Endothelial cell of umbilical vein (primary cell): Measurements from ENCODE around the gene JDP2.

Experiments
- EZH2 ChIP-seq: IDR thresholded peaks from 2 replicates; pipeline ENCODE4 v1.6.1; 2012; ENCODE audit warnings: borderline replicate concordance, low read depth, mild to moderate bottlenecking, moderate library complexity, low read length, inconsistent platforms; ENCODE audit not compliant: severe bottlenecking
- POLR2A ChIP-seq: IDR thresholded peaks from 2 replicates; pipeline ENCODE4 v1.6.1; 2012; ENCODE audit warnings: low read depth, mild to moderate bottlenecking, control low read depth, low read length
- POLR2AphosphoS5 ChIP-seq: IDR thresholded peaks from 2 replicates; pipeline ENCODE4 v1.6.1; 2012; ENCODE audit warnings: low read depth, mild to moderate bottlenecking, control low read depth, low read length, moderate library complexity; ENCODE audit not compliant: insufficient read depth
- TF ChIP-seq, protein P1 (sequence below), 2 donors: IDR thresholded peaks; 1 replicate in 1 of 2; 2 replicates in 1 of 2; pipeline ENCODE4 v1.5.1; 2011; ENCODE audit warnings: low read length in 2 of 2, mild to moderate bottlenecking in 2 of 2, moderate library complexity in 2 of 2, control low read depth in 1 of 2, inconsistent platforms in 1 of 2, low read depth in 1 of 2; ENCODE audit not compliant: insufficient read depth in 1 of 2; ENCODE audit errors: extremely low read depth in 1 of 2
- TF ChIP-seq, protein P2 (sequence below): IDR thresholded peaks from 2 replicates; pipeline ENCODE4 v1.6.1; 2011; ENCODE audit not compliant: insufficient read depth, insufficient read length

DNA sequence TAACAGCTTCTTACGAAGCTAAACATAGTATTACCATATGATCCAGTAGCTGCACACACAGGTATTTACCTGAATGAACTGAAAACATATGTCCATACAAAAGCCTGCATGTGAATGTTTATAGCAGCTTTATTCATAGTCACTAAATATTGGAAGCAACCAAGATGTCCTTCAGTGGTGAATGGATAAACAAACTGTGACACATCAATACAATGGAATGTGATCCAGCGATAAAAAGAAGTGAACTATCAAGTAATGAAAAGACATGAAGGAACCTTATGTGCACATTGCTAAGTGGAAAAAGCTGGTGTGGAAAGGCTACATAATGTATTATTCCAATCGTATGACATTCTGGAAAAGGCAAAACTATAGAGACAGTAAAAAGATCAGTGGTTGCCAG, 38.1 kb upstream of the JDP2 start:
- TF ChIP-seq POLR2AphosphoS5 (no peak), EZH2 (no peak), POLR2A (no peak)
- TF ChIP-seq, protein P1, sequence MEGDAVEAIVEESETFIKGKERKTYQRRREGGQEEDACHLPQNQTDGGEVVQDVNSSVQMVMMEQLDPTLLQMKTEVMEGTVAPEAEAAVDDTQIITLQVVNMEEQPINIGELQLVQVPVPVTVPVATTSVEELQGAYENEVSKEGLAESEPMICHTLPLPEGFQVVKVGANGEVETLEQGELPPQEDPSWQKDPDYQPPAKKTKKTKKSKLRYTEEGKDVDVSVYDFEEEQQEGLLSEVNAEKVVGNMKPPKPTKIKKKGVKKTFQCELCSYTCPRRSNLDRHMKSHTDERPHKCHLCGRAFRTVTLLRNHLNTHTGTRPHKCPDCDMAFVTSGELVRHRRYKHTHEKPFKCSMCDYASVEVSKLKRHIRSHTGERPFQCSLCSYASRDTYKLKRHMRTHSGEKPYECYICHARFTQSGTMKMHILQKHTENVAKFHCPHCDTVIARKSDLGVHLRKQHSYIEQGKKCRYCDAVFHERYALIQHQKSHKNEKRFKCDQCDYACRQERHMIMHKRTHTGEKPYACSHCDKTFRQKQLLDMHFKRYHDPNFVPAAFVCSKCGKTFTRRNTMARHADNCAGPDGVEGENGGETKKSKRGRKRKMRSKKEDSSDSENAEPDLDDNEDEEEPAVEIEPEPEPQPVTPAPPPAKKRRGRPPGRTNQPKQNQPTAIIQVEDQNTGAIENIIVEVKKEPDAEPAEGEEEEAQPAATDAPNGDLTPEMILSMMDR (IDR thresholded peaks at IDR 0.05; ENCODE audit: extremely low read depth in 1 of 2, insufficient read depth in 1 of 2, low read depth in 1 of 2, low read length in 2 of 2): no peak
- TF ChIP-seq, protein P2, sequence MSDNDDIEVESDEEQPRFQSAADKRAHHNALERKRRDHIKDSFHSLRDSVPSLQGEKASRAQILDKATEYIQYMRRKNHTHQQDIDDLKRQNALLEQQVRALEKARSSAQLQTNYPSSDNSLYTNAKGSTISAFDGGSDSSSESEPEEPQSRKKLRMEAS: no peak
